Activated T-helper 1 cell treated with anti-CD3 and anti-CD28 coated beads, Interleukin-2, amount 50 U/mL, for 16 hours (primary cell): ENCODE measurements around the gene SYDE2.
"Not testable (repeated sequence)": the region's sequence is repeated elsewhere in the genome, so short reads cannot be mapped to it uniquely, and the experiment has no call there.

Source experiments
- DNase-seq, 2 donors: peaks; one replicate each; pipeline ENCODE4 v3.0.0-alpha.2; 2020; ENCODE audit warnings: low read depth in 1 of 2, low spot score in 1 of 2

The SYDE2 gene

GRCh38 chr1:85219853-85220610 lies 19.2 kb upstream of the SYDE2 start:
- DNase-seq: no peak

GRCh38 chr1:85216697-85217096 lies 15.9 kb upstream of the SYDE2 start:
- no peak for DNase-seq

DNA sequence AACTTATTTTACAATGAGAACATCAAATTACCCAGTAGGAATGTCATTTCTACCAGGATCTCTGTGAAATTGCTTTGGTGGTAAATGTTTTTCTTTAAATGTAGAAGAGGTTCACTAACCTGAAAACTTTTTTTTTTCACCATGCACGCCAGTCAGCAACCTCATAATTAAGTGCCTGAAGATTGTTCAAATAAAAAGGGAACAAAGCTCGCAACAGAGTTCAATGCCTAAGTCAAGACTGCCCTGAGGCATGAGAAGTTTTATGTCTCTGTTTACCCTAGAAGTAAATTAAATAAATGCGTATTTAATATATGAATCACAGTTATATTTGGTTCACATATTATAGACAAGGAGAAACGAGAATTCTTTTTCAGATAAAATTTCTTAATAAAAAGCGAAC lies 13.8 kb upstream of the SYDE2 start:
- no peak for DNase-seq

GRCh38 chr1:85208488-85208887 lies 7.7 kb upstream of the SYDE2 start:
- DNase-seq: no peak

- no peak for DNase-seq
These were observed 2.9 kb upstream of the SYDE2 start for GRCh38 chr1:85203573-85204171.

DNA sequence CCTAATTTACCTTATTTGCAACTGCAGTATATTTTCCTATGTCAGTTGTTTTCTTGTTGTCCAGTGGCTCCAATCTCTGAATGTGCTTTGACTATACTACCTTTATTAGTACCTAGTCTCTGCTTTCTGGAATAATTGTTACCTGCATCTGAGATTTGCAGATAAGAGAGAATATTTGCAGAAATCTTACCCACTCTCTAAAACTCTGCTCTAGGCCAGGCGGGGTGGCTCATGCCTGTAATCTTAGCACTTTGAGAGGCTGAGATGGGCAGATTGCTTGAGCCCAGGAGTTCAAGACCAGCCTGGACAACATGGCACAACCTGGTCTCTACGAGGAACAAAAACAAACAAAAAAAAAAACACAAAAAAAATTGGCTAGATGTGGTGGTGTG lies 2.0 kb upstream of the SYDE2 start:
- no peak for DNase-seq

GRCh38 chr1:85202092-85202863 lies 1.5 kb upstream of the SYDE2 start:
- no peak for DNase-seq

GRCh38 chr1:85201340-85202091 lies 700 bp upstream of the SYDE2 start:
- peak; percentile 22 to 51 for DNase-seq

DNA sequence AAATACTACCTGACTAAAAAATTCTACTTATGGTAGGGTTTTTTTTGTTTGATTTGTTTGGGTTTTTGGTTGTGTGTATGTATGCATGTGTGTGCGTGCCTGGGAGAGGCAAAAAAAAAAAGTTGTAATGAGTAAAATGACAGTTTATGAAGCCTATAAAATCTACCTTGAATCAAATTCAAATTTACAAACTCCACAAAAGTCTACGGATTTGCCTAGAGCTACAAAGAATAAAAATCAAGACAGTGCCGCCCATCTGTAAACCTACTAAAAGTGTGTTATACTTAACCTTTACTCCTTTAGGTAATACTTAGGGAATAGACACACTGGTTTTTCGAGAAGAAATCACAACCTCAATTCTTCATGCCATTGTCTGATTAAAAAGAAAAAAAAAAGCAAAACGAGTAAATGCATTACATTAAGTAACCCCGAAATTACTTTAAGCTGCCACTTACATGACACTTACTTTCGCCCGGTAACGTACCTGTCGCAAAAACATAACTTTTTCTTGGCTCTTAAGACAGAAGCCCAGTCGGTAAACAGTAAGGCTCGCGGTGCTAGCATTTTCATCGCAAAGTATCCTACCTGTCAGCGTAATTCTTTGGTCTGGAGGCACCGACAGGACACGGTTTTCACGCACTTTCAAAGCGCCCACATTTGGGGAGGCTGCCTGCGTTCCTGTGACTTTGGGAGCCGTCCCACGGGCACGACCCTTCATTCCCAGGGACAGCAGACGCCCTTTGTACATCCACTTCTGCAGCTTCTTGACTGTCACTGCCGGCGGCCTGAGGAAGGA lies 951 bp downstream of the SYDE2 start:
- DNase-seq: no peak

DNA sequence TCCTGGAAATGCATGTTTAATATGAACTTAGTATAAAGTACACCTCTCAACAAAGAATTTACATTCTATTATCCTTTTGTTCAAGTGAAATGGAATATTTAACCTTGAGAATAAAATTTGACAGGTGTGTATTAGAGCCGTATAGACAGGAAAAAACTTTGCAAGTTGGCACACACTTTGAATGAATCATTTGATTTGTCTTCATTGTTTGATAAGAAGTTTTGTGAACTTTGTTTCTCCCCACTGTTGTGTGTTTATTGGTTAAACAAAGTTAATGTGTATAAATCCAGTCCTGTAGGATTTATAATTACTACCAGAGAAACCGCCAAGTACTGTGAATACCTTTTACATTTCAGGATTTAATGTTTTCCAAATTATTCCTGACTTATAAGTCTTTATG lies 2.0 kb downstream of the SYDE2 start:
- no peak for DNase-seq

- no peak for DNase-seq
These were observed 4.5 kb downstream of the SYDE2 start for GRCh38 chr1:85196358-85196757.

- no peak for DNase-seq
These were observed 5.1 kb downstream of the SYDE2 start for GRCh38 chr1:85195703-85196102.

GRCh38 chr1:85192129-85192528 lies 8.7 kb downstream of the SYDE2 start:
- DNase-seq: not testable (repeated sequence)

GRCh38 chr1:85189120-85189519 lies 11.7 kb downstream of the SYDE2 start:
- no peak for DNase-seq

DNA sequence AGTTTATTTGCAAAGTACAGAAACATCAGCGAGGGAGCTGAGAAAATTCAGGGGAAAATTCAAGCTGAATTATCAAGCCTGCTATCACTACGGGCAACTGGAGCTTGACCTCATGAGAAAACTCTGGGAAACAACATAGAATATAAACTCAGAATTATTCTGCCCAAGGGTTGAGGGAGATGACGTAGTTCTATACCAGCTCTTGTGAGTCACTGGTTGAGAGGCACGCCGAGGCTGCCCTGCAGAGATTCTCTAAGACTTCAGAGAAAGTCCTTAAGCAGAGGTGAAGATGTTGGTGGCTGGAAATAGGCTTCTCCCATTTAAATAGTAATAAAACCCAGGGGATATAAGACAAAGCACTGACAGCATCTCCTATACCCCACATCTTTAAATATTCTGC lies 12.3 kb downstream of the SYDE2 start:
- no peak for DNase-seq

- not testable (repeated sequence) for DNase-seq
These were observed 13.8 kb downstream of the SYDE2 start for GRCh38 chr1:85187021-85187420.

GRCh38 chr1:85184245-85184644 lies 16.6 kb downstream of the SYDE2 start:
- DNase-seq: no peak

DNA sequence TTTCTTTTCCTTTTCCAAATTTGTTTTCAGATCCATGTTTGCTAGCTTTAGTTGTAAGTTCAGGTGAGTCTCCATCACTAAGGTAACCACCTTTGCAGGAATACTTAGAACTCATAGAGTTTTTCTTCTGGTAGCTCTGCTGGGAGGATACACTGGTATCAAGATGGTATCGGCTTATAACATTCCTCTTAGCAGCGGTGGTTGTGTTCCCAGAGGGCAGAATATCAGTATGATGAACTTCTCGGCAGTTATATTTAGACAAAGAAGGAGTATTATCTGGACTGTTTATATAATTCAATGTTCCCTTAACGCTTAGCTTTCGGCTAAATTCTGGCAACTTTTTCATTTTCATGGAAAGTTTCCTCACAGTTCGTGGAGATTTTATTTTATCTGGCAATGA lies 18.1 kb downstream of the SYDE2 start:
- DNase-seq: no peak

GRCh38 chr1:85180869-85181268 lies 19.9 kb downstream of the SYDE2 start:
- DNase-seq: no peak

- DNase-seq: no peak
These were observed 21.3 kb downstream of the SYDE2 start for GRCh38 chr1:85179522-85179921.

DNA sequence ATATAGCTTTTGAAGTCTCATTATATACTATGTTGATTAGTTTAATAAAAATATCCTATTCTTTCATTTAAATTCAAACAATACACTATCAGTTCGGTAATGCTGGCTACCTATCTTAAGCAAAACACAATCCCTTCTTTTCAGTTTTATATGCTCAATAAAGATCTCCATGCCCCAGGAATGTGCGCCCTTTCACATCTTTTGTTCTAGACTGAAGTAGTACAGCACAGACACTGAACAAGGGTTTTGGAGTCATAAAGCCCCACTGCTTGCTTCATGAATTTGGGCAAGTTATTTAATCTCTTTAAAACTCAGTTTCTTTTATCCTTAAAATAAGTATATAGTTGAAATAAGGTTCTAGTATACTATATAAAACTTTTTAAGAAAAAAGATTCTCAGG lies 22.4 kb downstream of the SYDE2 start:
- DNase-seq: no peak
